Measurements from ENCODE around the gene KRTAP9-3. TPM values are rescaled to one million over a fixed set of nuclear protein-coding genes. Genes with fewer than 3 reads are reported as not detected.
"Not testable (repeated sequence)": the region's sequence is repeated elsewhere in the genome, so short reads cannot be mapped to it uniquely, and the experiment has no call there.

Gene KRTAP9-3
- not detected for total RNA-seq
- polyA plus RNA-seq = not detected

DNA sequence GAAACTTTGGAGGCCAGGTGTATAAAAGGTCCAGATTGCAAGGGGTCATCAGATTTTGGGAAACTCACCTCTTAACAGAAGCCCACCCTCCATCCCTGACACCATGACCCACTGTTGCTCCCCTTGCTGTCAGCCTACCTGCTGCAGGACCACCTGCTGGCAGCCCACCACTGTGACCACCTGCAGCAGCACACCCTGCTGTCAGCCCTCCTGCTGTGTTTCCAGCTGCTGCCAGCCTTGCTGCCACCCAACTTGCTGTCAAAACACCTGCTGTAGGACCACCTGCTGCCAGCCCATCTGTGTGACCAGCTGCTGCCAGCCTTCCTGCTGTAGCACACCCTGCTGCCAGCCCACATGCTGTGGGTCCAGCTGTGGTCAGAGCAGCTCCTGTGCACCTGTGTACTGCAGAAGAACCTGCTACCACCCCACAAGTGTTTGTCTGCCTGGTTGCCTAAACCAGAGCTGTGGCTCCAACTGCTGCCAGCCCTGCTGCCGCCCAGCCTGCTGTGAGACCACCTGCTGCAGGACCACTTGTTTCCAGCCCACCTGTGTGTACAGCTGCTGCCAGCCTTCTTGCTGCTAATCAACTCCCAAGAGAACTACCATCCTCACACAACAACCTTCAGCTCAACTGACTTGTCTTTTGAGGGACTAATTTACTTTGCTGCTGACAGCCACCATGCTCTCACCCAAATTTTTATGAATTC lies at the start of gene KRTAP9-3:
Gene KRTAP9-3, plus strand, starts transcription at position 51 of the 707 bp plus-strand sequence. Its CDS starts 53 bp downstream, at position 104.
- H3K36me3 ChIP-seq (ENCODE audit: control insufficient read depth, insufficient read depth, low read length); H3K4me3 Mint-ChIP-seq; H3K4me1 ChIP-seq (ENCODE audit: control insufficient read depth, insufficient read depth, low read length, poor library complexity, severe bottlenecking); DNase-seq; H3K4me1 Mint-ChIP-seq; H3K4me3 ChIP-seq (ENCODE audit: low read depth, low read length); H3K36me3 Mint-ChIP-seq; H3K9me3 ChIP-seq (ENCODE audit: control insufficient read depth in 2 of 2, low read length in 2 of 2); H3K9me3 Mint-ChIP-seq; ATAC-seq (ENCODE audit: low read depth in 2 of 2); H3K27ac ChIP-seq (ENCODE audit: insufficient read depth, low read length, poor library complexity, severe bottlenecking): not testable (repeated sequence)
- Mint-ChIP-seq H3K27me3 (peaks cover 38% of the 10 kb centered on the region), H3K27ac (peak within 1 kb of the TSS in 2 of 3 donors; percentile 7 to 8)
- H3K27me3 ChIP-seq (ENCODE audit: control insufficient read depth, insufficient read depth, low read length) = peaks cover 12% of the 10 kb centered on the region

DNA sequence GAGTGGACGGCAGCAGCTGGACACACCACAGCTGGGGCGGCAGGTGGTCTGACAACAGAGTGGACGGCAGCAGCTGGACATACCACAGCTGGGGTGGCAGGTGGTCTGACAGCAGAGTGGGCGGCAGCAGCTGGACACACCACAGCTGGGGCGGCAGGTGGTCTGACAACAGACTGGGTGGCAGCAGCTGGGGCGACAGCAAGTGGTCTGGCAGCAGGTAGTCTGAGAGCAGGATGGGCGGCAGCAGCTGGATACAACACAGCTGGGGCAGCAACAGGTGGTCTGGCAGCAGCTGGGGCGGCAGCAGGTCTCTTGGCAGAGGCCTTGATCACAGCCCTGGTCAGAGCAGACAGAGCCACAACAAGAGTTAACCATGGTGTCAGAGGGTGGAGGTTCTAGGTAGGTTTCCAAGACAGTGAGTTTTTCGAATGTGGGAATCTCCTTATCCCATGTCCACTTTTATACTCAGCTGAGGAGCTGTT lies 47.7 kb upstream of the KRTAP9-3 start, which contains the start of gene KRTAP4-1:
Gene KRTAP4-1, minus strand, starts transcription at position 432 of the 482 bp plus-strand sequence. Its CDS starts 57 bp downstream, at position 375.
- peaks cover 0 to 1% (median 0%) of the 10 kb centered on the region in 7 donors for H3K9me3 Mint-ChIP-seq
- H3K4me3 Mint-ChIP-seq = no peak within 1 kb of the TSS
- H3K27ac ChIP-seq (ENCODE audit: insufficient read depth, low read length, poor library complexity, severe bottlenecking) = no peak within 1 kb of the TSS
- no peaks in the 10 kb centered on the region for H3K36me3 Mint-ChIP-seq
- no peaks in the 10 kb centered on the region for H3K4me1 ChIP-seq (ENCODE audit: control insufficient read depth, insufficient read depth, low read length, poor library complexity, severe bottlenecking)
- H3K4me1 Mint-ChIP-seq = no peaks in the 10 kb centered on the region
- H3K27me3 Mint-ChIP-seq = peaks cover 19% of the 10 kb centered on the region
- ATAC-seq (ENCODE audit: low read depth in 2 of 2) (no peak), DNase-seq (no peak)
- no peak within 1 kb of the TSS for H3K27ac Mint-ChIP-seq
- no peak within 1 kb of the TSS for H3K4me3 ChIP-seq (ENCODE audit: low read depth, low read length)
- no peaks in the 10 kb centered on the region for H3K36me3 ChIP-seq (ENCODE audit: control insufficient read depth, insufficient read depth, low read length)
- H3K27me3 ChIP-seq (ENCODE audit: control insufficient read depth, insufficient read depth, low read length) = peaks cover 6% of the 10 kb centered on the region
- H3K9me3 ChIP-seq (ENCODE audit: control insufficient read depth in 2 of 2, low read length in 2 of 2) = no peaks in the 10 kb centered on the region

DNA sequence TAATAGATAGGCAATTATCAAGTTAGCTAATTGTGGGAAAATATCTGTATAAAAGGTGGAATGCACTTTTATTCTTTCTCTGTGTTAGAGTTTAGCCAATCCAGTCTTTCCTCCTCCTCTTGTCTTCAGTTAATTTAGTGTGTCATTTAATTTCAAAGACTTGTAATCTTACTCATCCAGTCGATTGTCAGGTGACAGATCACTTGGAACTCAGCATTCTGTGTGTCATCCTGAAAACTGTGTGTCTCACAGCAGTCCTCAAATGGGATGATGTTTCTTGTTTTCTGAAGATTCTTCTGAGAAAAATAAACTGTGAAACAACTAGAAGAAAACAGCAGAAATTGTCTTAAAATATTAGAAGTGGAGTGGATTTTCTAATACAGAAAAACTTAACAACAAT lies 47.2 kb upstream of the KRTAP9-3 start:
- Mint-ChIP-seq H3K27me3 (peaks cover 15% of the 10 kb centered on the region), H3K9me3 (peaks cover 0 to 1% (median 0%) of the 10 kb centered on the region in 7 donors), H3K4me3 (no peak overlapping the region), H3K27ac (no peak overlapping the region), H3K4me1 (no peaks in the 10 kb centered on the region), H3K36me3 (no peaks in the 10 kb centered on the region)
- peaks cover 6% of the 10 kb centered on the region for H3K27me3 ChIP-seq (ENCODE audit: control insufficient read depth, insufficient read depth, low read length)
- no peaks in the 10 kb centered on the region for H3K4me1 ChIP-seq (ENCODE audit: control insufficient read depth, insufficient read depth, low read length, poor library complexity, severe bottlenecking)
- no peak overlapping the region for H3K4me3 ChIP-seq (ENCODE audit: low read depth, low read length)
- no peak overlapping the region for H3K27ac ChIP-seq (ENCODE audit: insufficient read depth, low read length, poor library complexity, severe bottlenecking)
- no peaks in the 10 kb centered on the region for H3K36me3 ChIP-seq (ENCODE audit: control insufficient read depth, insufficient read depth, low read length)
- DNase-seq (no peak), ATAC-seq (ENCODE audit: low read depth in 2 of 2) (no peak)
- no peaks in the 10 kb centered on the region for H3K9me3 ChIP-seq (ENCODE audit: control insufficient read depth in 2 of 2, low read length in 2 of 2)

- Mint-ChIP-seq H3K27ac (no peak overlapping the region), H3K9me3 (peaks cover 0 to 2% (median 0%) of the 10 kb centered on the region in 7 donors), H3K27me3 (peaks cover 30% of the 10 kb centered on the region), H3K36me3 (no peaks in the 10 kb centered on the region), H3K4me3 (no peak overlapping the region), H3K4me1 (no peaks in the 10 kb centered on the region)
- DNase-seq = no peak
- no peaks in the 10 kb centered on the region for H3K4me1 ChIP-seq (ENCODE audit: control insufficient read depth, insufficient read depth, low read length, poor library complexity, severe bottlenecking)
- H3K27me3 ChIP-seq (ENCODE audit: control insufficient read depth, insufficient read depth, low read length) = peaks cover 13% of the 10 kb centered on the region
- ATAC-seq (ENCODE audit: low read depth in 2 of 2) = no peak
- H3K27ac ChIP-seq (ENCODE audit: insufficient read depth, low read length, poor library complexity, severe bottlenecking) = no peak overlapping the region
- no peaks in the 10 kb centered on the region for H3K36me3 ChIP-seq (ENCODE audit: control insufficient read depth, insufficient read depth, low read length)
- no peaks in the 10 kb centered on the region for H3K9me3 ChIP-seq (ENCODE audit: control insufficient read depth in 2 of 2, low read length in 2 of 2)
- no peak overlapping the region for H3K4me3 ChIP-seq (ENCODE audit: low read depth, low read length)
Observed at GRCh38 chr17:41186872-41187271, 45.4 kb upstream of the KRTAP9-3 start.

- H3K4me1 Mint-ChIP-seq; H3K4me3 ChIP-seq (ENCODE audit: low read depth, low read length); DNase-seq; H3K27ac ChIP-seq (ENCODE audit: insufficient read depth, low read length, poor library complexity, severe bottlenecking); ATAC-seq (ENCODE audit: low read depth in 2 of 2); H3K36me3 ChIP-seq (ENCODE audit: control insufficient read depth, insufficient read depth, low read length); H3K9me3 Mint-ChIP-seq; H3K4me1 ChIP-seq (ENCODE audit: control insufficient read depth, insufficient read depth, low read length, poor library complexity, severe bottlenecking); H3K4me3 Mint-ChIP-seq; H3K9me3 ChIP-seq (ENCODE audit: control insufficient read depth in 2 of 2, low read length in 2 of 2); H3K36me3 Mint-ChIP-seq: not testable (repeated sequence)
- peak within 1 kb of the TSS in 1 of 3 donors; percentile 48 for H3K27ac Mint-ChIP-seq
- peaks cover 15% of the 10 kb centered on the region for H3K27me3 ChIP-seq (ENCODE audit: control insufficient read depth, insufficient read depth, low read length)
- peaks cover 24% of the 10 kb centered on the region for H3K27me3 Mint-ChIP-seq
Observed at GRCh38 chr17:41189837-41190318, 42.4 kb upstream of the KRTAP9-3 start, which contains the start of gene KRTAP9-1. Gene KRTAP9-1, plus strand, starts transcription at chr17:41189887. Its CDS starts 0 bp downstream, at chr17:41189887.

GRCh38 chr17:41190328-41190727 lies 41.9 kb upstream of the KRTAP9-3 start:
- Histone ChIP-seq H3K4me1 (ENCODE audit: control insufficient read depth, insufficient read depth, low read length, poor library complexity, severe bottlenecking) (no peaks in the 10 kb centered on the region), H3K27me3 (ENCODE audit: control insufficient read depth, insufficient read depth, low read length) (peaks cover 15% of the 10 kb centered on the region), H3K9me3 (ENCODE audit: control insufficient read depth in 2 of 2, low read length in 2 of 2) (no peaks in the 10 kb centered on the region), H3K36me3 (ENCODE audit: control insufficient read depth, insufficient read depth, low read length) (no peaks in the 10 kb centered on the region), H3K4me3 (ENCODE audit: low read depth, low read length) (no peak overlapping the region), H3K27ac (ENCODE audit: insufficient read depth, low read length, poor library complexity, severe bottlenecking) (no peak overlapping the region)
- ATAC-seq (ENCODE audit: low read depth in 2 of 2) (no peak), DNase-seq (no peak)
- peaks cover 0 to 3% (median 0%) of the 10 kb centered on the region in 7 donors for H3K9me3 Mint-ChIP-seq
- no peaks in the 10 kb centered on the region for H3K36me3 Mint-ChIP-seq
- peaks cover 24% of the 10 kb centered on the region for H3K27me3 Mint-ChIP-seq
- H3K4me3 Mint-ChIP-seq = no peak overlapping the region
- no peaks in the 10 kb centered on the region for H3K4me1 Mint-ChIP-seq
- H3K27ac Mint-ChIP-seq = no peak overlapping the region

GRCh38 chr17:41196068-41196467 lies 36.2 kb upstream of the KRTAP9-3 start:
- no peak overlapping the region for H3K27ac Mint-ChIP-seq
- Histone ChIP-seq H3K27ac (ENCODE audit: insufficient read depth, low read length, poor library complexity, severe bottlenecking) (no peak overlapping the region), H3K4me1 (ENCODE audit: control insufficient read depth, insufficient read depth, low read length, poor library complexity, severe bottlenecking) (no peaks in the 10 kb centered on the region), H3K27me3 (ENCODE audit: control insufficient read depth, insufficient read depth, low read length) (peaks cover 5% of the 10 kb centered on the region), H3K4me3 (ENCODE audit: low read depth, low read length) (no peak overlapping the region), H3K36me3 (ENCODE audit: control insufficient read depth, insufficient read depth, low read length) (no peaks in the 10 kb centered on the region), H3K9me3 (ENCODE audit: control insufficient read depth in 2 of 2, low read length in 2 of 2) (no peaks in the 10 kb centered on the region)
- H3K9me3 Mint-ChIP-seq = peaks cover 0 to 8% (median 0%) of the 10 kb centered on the region in 7 donors
- H3K4me1 Mint-ChIP-seq = no peaks in the 10 kb centered on the region
- ATAC-seq (ENCODE audit: low read depth in 2 of 2) = no peak
- no peak overlapping the region for H3K4me3 Mint-ChIP-seq
- H3K36me3 Mint-ChIP-seq = no peaks in the 10 kb centered on the region
- H3K27me3 Mint-ChIP-seq = peaks cover 11% of the 10 kb centered on the region
- DNase-seq = no peak

All from CD4-positive, CD25-positive, alpha-beta regulatory T cell (primary cell).